K562 (cell line): Measurements from ENCODE around the gene CAPN7.

Experiments
- BHLHE40 ChIP-seq: IDR thresholded peaks from 2 replicates; pipeline ENCODE4 v1.6.1; 2011; ENCODE audit warnings: low read length, improper control_type of control experiment
- BRF2 ChIP-seq: IDR thresholded peaks from 3 replicates; pipeline ENCODE4 v1.6.1; 2011; ENCODE audit warnings: borderline replicate concordance, mild to moderate bottlenecking; ENCODE audit not compliant: insufficient read length, insufficient read depth
- CEBPB ChIP-seq: fragments of 450-650 bp; IDR thresholded peaks from 2 replicates; pipeline ENCODE4 v1.6.1; 2016; ENCODE audit warnings: missing genetic modification characterization, missing compliant biosample characterization
- CTCF ChIP-seq, 3 experiments: IDR thresholded peaks in 2 of 3; conservative IDR thresholded peaks in 1 of 3; 2 replicates each; pipeline ENCODE4 v1.5.1; 2011 to 2012; ENCODE audit warnings: low read length in 3 of 3, mild to moderate bottlenecking in 3 of 3, control low read depth in 2 of 3, improper control_type of control experiment in 1 of 3, inconsistent platforms in 1 of 3, low read depth in 1 of 3, mixed read lengths in 1 of 3, moderate library complexity in 1 of 3; ENCODE audit not compliant: insufficient read depth in 2 of 3
- KDM2B ChIP-seq: fragments of 250-450 bp; sonication (Bioruptor Pico); IDR thresholded peaks from 2 replicates; pipeline ENCODE4 v1.8.0; 2021; ENCODE audit warnings: mild to moderate bottlenecking, moderate library complexity
- SNAPC5 ChIP-seq: fragments of 250-450 bp; sonication (Bioruptor Pico); IDR thresholded peaks from 2 replicates; pipeline ENCODE4 v1.8.0; 2021; ENCODE audit warnings: moderate library complexity, mild to moderate bottlenecking, inconsistent platforms
- TCF3 ChIP-seq: sonication (generic); formaldehyde crosslinking; IDR thresholded peaks from 2 replicates; pipeline ENCODE4 v1.4.0; 2020; ENCODE audit warnings: mild to moderate bottlenecking, missing genetic modification reagents
- ZNF561 ChIP-seq: fragments of 450-650 bp; formaldehyde crosslinking; conservative IDR thresholded peaks from 2 replicates; pipeline ENCODE4 v1.4.0; 2020; ENCODE audit warnings: mild to moderate bottlenecking, moderate library complexity

GRCh38 chr3:15283702-15284101 is 77.7 kb downstream of the CAPN7 start:
- TF ChIP-seq SNAPC5 (no peak), CTCF (IDR thresholded peaks at IDR 0.05 in 2 of 3, conservative IDR thresholded peaks at IDR 0.05 in 1 of 3; ENCODE audit: insufficient read depth in 2 of 3, low read depth in 1 of 3, low read length in 3 of 3) (no peak), CEBPB (tag) (no peak), TCF3 (no peak), BHLHE40 (no peak), BRF2 (no peak), ZNF561 (no peak), KDM2B (CRISPR knock-in tag) (no peak)
